Measurements from ENCODE around the gene PHEX. TPM values are rescaled to one million over a fixed set of nuclear protein-coding genes. Genes with fewer than 3 reads are reported as not detected.

PHEX gene
- total RNA-seq, 1 donor from 2014 or later = 0.04 TPM

- Histone ChIP-seq H3K27me3 (ENCODE audit: control insufficient read depth, insufficient read depth, low read length) (no peaks in the 10 kb centered on the region), H3K4me3 (ENCODE audit: low read depth, low read length) (no peak overlapping the region), H3K36me3 (ENCODE audit: control insufficient read depth, insufficient read depth, low read length) (no peaks in the 10 kb centered on the region)
- no peak for DNase-seq (ENCODE audit: low read depth)
- TF ChIP-seq, protein P1, sequence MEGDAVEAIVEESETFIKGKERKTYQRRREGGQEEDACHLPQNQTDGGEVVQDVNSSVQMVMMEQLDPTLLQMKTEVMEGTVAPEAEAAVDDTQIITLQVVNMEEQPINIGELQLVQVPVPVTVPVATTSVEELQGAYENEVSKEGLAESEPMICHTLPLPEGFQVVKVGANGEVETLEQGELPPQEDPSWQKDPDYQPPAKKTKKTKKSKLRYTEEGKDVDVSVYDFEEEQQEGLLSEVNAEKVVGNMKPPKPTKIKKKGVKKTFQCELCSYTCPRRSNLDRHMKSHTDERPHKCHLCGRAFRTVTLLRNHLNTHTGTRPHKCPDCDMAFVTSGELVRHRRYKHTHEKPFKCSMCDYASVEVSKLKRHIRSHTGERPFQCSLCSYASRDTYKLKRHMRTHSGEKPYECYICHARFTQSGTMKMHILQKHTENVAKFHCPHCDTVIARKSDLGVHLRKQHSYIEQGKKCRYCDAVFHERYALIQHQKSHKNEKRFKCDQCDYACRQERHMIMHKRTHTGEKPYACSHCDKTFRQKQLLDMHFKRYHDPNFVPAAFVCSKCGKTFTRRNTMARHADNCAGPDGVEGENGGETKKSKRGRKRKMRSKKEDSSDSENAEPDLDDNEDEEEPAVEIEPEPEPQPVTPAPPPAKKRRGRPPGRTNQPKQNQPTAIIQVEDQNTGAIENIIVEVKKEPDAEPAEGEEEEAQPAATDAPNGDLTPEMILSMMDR (IDR thresholded peaks at IDR 0.05; ENCODE audit: insufficient read depth, low read length, poor library complexity, severe bottlenecking) = no peak
Measured at GRCh38 chrX:22041907-22042530, 9.9 kb downstream of the PHEX start.

GRCh38 chrX:22043872-22044271 lies 11.7 kb downstream of the PHEX start:
- Histone ChIP-seq H3K36me3 (ENCODE audit: control insufficient read depth, insufficient read depth, low read length) (no peaks in the 10 kb centered on the region), H3K27me3 (ENCODE audit: control insufficient read depth, insufficient read depth, low read length) (no peaks in the 10 kb centered on the region)
- TF ChIP-seq, protein P1 (IDR thresholded peaks at IDR 0.05; ENCODE audit: insufficient read depth, low read length, poor library complexity, severe bottlenecking) = no peak

DNA sequence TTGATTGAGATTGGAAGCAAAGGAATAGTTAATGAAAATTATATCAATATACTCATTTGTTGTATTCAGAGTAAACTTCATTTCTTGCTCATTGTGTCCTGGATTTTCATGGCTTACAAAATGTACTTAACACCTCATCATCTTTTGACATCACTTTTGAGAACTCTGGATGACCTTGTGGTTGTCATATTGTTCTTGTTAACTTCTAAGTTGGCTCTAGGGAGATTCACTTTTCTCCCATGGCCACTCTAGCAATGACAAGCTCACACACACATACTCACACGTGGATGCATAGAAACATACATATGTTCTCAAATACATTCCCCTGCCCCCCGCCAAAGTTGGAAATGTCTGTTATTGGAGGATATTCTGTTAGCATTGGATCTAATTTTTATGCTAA lies 15.3 kb downstream of the PHEX start:
- Histone ChIP-seq H3K4me3 (ENCODE audit: low read depth, low read length) (no peak overlapping the region), H3K36me3 (ENCODE audit: control insufficient read depth, insufficient read depth, low read length) (no peaks in the 10 kb centered on the region), H3K27me3 (ENCODE audit: control insufficient read depth, insufficient read depth, low read length) (no peaks in the 10 kb centered on the region)
- no peak for DNase-seq (ENCODE audit: low read depth)
- TF ChIP-seq, protein P1 (IDR thresholded peaks at IDR 0.05; ENCODE audit: insufficient read depth, low read length, poor library complexity, severe bottlenecking) = no peak

More at GRCh38 chrX:22043872-22044271, 11.7 kb downstream of the PHEX start:
- DNase-seq (ENCODE audit: low read depth) = no peak
- H3K4me3 ChIP-seq (ENCODE audit: low read depth, low read length) = no peak overlapping the region

GRCh38 chrX:22053481-22053880 lies 21.4 kb downstream of the PHEX start:
- Histone ChIP-seq H3K36me3 (ENCODE audit: control insufficient read depth, insufficient read depth, low read length) (no peaks in the 10 kb centered on the region), H3K27me3 (ENCODE audit: control insufficient read depth, insufficient read depth, low read length) (no peaks in the 10 kb centered on the region), H3K4me3 (ENCODE audit: low read depth, low read length) (no peak overlapping the region)
- no peak for DNase-seq (ENCODE audit: low read depth)
- TF ChIP-seq, protein P1 (IDR thresholded peaks at IDR 0.05; ENCODE audit: insufficient read depth, low read length, poor library complexity, severe bottlenecking) = no peak

DNA sequence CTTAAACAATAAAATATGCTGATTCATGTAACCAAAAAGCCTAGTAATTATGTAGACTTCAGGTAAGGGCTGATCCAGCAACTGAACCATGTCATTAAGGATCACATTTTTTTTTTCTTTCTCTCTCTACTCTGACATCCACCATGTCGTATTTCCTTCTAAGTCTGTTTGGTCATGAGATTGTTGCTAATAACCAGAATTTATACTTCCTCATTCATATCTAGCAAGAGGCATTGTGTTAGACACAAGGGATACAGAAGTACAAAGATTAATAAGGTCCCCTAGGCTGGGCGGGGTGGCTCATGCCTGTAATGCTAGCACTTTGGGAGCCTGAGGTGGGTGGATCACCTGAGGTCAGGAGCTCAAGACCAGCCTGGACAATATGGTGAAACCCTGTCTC lies 24.1 kb downstream of the PHEX start:
- no peak for DNase-seq (ENCODE audit: low read depth)
- H3K36me3 ChIP-seq (ENCODE audit: control insufficient read depth, insufficient read depth, low read length) = no peaks in the 10 kb centered on the region
- H3K27me3 ChIP-seq (ENCODE audit: control insufficient read depth, insufficient read depth, low read length) = no peaks in the 10 kb centered on the region
- H3K4me3 ChIP-seq (ENCODE audit: low read depth, low read length) = no peak overlapping the region
- TF ChIP-seq, protein P1 (IDR thresholded peaks at IDR 0.05; ENCODE audit: insufficient read depth, low read length, poor library complexity, severe bottlenecking) = no peak

DNA sequence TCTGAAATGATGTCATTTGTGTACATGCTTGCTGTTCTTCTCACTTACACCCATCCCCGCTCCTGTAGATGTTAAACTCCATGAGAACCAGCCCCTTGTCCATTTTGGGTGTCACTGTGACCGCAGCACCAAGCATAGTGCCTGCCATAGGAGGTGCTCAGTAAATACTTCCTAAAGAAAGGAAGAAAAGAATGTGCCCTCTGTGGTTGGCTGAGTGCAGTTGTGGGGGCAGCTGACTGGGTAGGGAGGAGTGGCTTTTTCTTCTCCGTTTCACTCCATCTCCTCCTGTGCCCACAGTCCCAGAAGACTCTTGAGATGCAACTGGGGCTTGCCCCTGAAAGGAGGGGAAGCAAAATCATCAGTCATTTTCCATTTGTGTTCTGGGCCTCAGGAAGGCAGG lies 25.5 kb downstream of the PHEX start:
- Histone ChIP-seq H3K27me3 (ENCODE audit: control insufficient read depth, insufficient read depth, low read length) (no peaks in the 10 kb centered on the region), H3K36me3 (ENCODE audit: control insufficient read depth, insufficient read depth, low read length) (no peaks in the 10 kb centered on the region), H3K4me3 (ENCODE audit: low read depth, low read length) (no peak overlapping the region)
- DNase-seq (ENCODE audit: low read depth) = no peak
- TF ChIP-seq, protein P1 (IDR thresholded peaks at IDR 0.05; ENCODE audit: insufficient read depth, low read length, poor library complexity, severe bottlenecking) = no peak
